ENCODE data around the gene ABI3.
"Not testable (repeated sequence)": the region's sequence is repeated elsewhere in the genome, so short reads cannot be mapped to it uniquely, and the experiment has no call there.

Gene ABI3

GRCh38 chr17:49254066-49254465 lies 43.6 kb downstream of the ABI3 start:
- no peak for DNase-seq

- no peak for DNase-seq
Measured at GRCh38 chr17:49255125-49255524, 44.6 kb downstream of the ABI3 start.

- no peak for DNase-seq
Measured at GRCh38 chr17:49258394-49258793, 47.9 kb downstream of the ABI3 start.

GRCh38 chr17:49259663-49260010 lies 49.1 kb downstream of the ABI3 start:
- no peak for DNase-seq

GRCh38 chr17:49260011-49260816 lies 49.7 kb downstream of the ABI3 start:
- DNase-seq: peak; percentile 58

GRCh38 chr17:49260817-49261291 lies 50.3 kb downstream of the ABI3 start:
- no peak for DNase-seq

- DNase-seq: not testable (repeated sequence)
Measured at GRCh38 chr17:49261540-49261939, 51.0 kb downstream of the ABI3 start.

- no peak for DNase-seq
Measured at GRCh38 chr17:49266233-49266632, 55.7 kb downstream of the ABI3 start.

- DNase-seq: no peak
Measured at GRCh38 chr17:49267912-49268311, 57.4 kb downstream of the ABI3 start.

GRCh38 chr17:49269356-49269755 lies 58.8 kb downstream of the ABI3 start:
- no peak for DNase-seq

All from activated CD4-positive, alpha-beta T cell treated with anti-CD3 and anti-CD28 coated beads, Interleukin-2, amount 50 U/mL, for 16 hours (primary cell).